CD4-positive, alpha-beta memory T cell (primary cell): ENCODE measurements around the gene SAMD9. TPM values are rescaled to one million over a fixed set of nuclear protein-coding genes. Genes with fewer than 3 reads are reported as not detected.
"Not testable (repeated sequence)": the region's sequence is repeated elsewhere in the genome, so short reads cannot be mapped to it uniquely, and the experiment has no call there.

ENCODE experiments used
- CTCF ChIA-PET: fragments of 350-600 bp; sonication (Branson Sonifier 250); formaldehyde crosslinking; loops from one replicate; lab custom pipeline; 2021; ENCODE audit warnings: inconsistent platforms; ENCODE audit not compliant: partially characterized antibody; lab: Charles Lee
- POLR2A ChIA-PET: fragments of 350-600 bp; sonication (Branson Sonifier 250); formaldehyde crosslinking; loops from one replicate; lab custom pipeline; 2021; ENCODE audit not compliant: partially characterized antibody; lab: Charles Lee
- DNase-seq, 5 donors: peaks; one replicate each; pipeline versions ENCODE4 v3.0.0 to v3.0.0-alpha.2; 2020 to 2022; ENCODE audit warnings: mixed read lengths in 1 of 5
- H3K27ac ChIP-seq: one replicate; pipeline ENCODE4 v1.7.0; 2013; ENCODE audit warnings: low read depth, low read length
- H3K27me3 ChIP-seq: 2 replicates; pipeline ENCODE4 v1.7.0; 2013; ENCODE audit warnings: mild to moderate bottlenecking, low read length, moderate library complexity; ENCODE audit not compliant: insufficient read depth
- H3K36me3 ChIP-seq: 2 replicates; pipeline ENCODE4 v1.7.0; 2013; ENCODE audit warnings: mild to moderate bottlenecking, low read length, moderate library complexity; ENCODE audit not compliant: insufficient read depth
- H3K4me1 ChIP-seq: 2 replicates; pipeline ENCODE4 v1.7.0; 2013; ENCODE audit warnings: mild to moderate bottlenecking, low read length, moderate library complexity; ENCODE audit not compliant: insufficient read depth
- H3K4me3 ChIP-seq, 2 donors: one replicate each; pipeline ENCODE4 v1.7.0; 2013; ENCODE audit warnings: low read length in 2 of 2, mild to moderate bottlenecking in 1 of 2
- H3K9me3 ChIP-seq, 2 donors: one replicate each; pipeline ENCODE4 v1.7.0; 2013; ENCODE audit warnings: low read length in 2 of 2, control low read depth in 1 of 2; ENCODE audit not compliant: control insufficient read depth in 1 of 2
- H3K27ac Mint-ChIP-seq, 7 donors: one replicate each; pipeline ENCODE4 v1.8.0; 2020 to 2021; ENCODE audit warnings: mixed read lengths in 7 of 7, mild to moderate bottlenecking in 6 of 7, inconsistent platforms in 3 of 7, moderate library complexity in 3 of 7
- H3K27me3 Mint-ChIP-seq, 2 donors: one replicate each; pipeline ENCODE4 v1.8.0; 2020 to 2021; ENCODE audit warnings: mixed read lengths in 2 of 2
- H3K36me3 Mint-ChIP-seq, 2 donors: one replicate each; pipeline ENCODE4 v1.8.0; 2020 to 2021; ENCODE audit warnings: mixed read lengths in 2 of 2, inconsistent platforms in 1 of 2, mild to moderate bottlenecking in 1 of 2
- H3K4me1 Mint-ChIP-seq, 4 donors: one replicate each; pipeline ENCODE4 v1.8.0; 2020 to 2021; ENCODE audit warnings: mixed read lengths in 4 of 4, mild to moderate bottlenecking in 1 of 4
- H3K4me3 Mint-ChIP-seq, 8 donors: one replicate each; pipeline ENCODE4 v1.8.0; 2020 to 2021; ENCODE audit warnings: mixed read lengths in 8 of 8, mild to moderate bottlenecking in 7 of 8, moderate library complexity in 6 of 8, inconsistent platforms in 3 of 8
- H3K9me3 Mint-ChIP-seq, 8 donors: one replicate each; pipeline ENCODE4 v1.8.0; 2020 to 2021; ENCODE audit warnings: mixed read lengths in 8 of 8, mild to moderate bottlenecking in 5 of 8, inconsistent platforms in 3 of 8, moderate library complexity in 1 of 8
- intact Hi-C: fragments of 100-400 bp; cut with micrococcal nuclease; formaldehyde crosslinking; loops from one replicate; pipeline ENCODE4 v1.15.1; 2023
- polyA plus RNA-seq, 2 donors: library from polyadenylated mRNA; unstranded; fragments of 300-500 nt; fragmentation: Illumina TruSeq; gene quantifications; one replicate each; pipeline ENCODE4 v1.2.3, GENCODE V29; 2021
- total RNA-seq, 2 experiments: library from RNA; stranded (reverse); gene quantifications; one replicate each; pipeline ENCODE4 v1.2.3, GENCODE V29; 2021

The SAMD9 gene
- total and polyA plus RNA-seq, 4 experiments from 2014 or later, result 13.3 to 56.6 (median 39.5) TPM

DNA sequence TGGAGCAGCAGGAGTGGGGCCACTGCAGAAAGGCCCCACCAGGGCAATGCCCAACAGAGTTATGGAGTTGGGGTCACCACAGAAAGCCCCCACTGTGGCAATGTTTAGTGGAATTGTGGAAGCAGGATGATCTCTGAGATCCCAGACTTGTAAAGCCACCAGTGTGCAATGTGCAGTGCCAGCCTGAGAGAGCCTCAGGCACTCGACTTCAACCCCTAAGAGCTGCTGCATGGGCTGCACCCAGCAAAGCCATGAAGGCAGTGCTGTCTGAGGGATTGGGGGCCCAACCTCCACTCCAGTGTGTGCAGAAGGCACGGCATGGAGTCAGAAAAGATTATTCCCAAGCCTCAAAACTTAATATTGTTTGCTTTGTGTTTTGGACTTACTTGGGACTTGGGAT, 20.4 kb downstream of the SAMD9 start:
- ChIA-PET POLR2A (no interaction called here), CTCF (no interaction called here)
- Histone ChIP-seq H3K27ac (no peak overlapping the region), H3K9me3 (peaks cover 10 to 45% of the 10 kb centered on the region in 2 donors), H3K36me3 (no peaks in the 10 kb centered on the region), H3K4me1 (no peaks in the 10 kb centered on the region), H3K27me3 (no peaks in the 10 kb centered on the region), H3K4me3 (no peak overlapping the region)
- no peak overlapping the region for H3K27ac Mint-ChIP-seq
- no peak overlapping the region for H3K4me3 Mint-ChIP-seq
- DNase-seq, result no peak
- no peaks in the 10 kb centered on the region for H3K4me1 Mint-ChIP-seq
- H3K9me3 Mint-ChIP-seq, result peaks cover 0 to 74% (median 59%) of the 10 kb centered on the region in 8 donors
- H3K36me3 Mint-ChIP-seq, result peaks cover 10 to 11% of the 10 kb centered on the region in 2 donors
- H3K27me3 Mint-ChIP-seq, result peaks cover 1 to 5% of the 10 kb centered on the region in 2 donors
- intact Hi-C loops, result no loop called here

DNA sequence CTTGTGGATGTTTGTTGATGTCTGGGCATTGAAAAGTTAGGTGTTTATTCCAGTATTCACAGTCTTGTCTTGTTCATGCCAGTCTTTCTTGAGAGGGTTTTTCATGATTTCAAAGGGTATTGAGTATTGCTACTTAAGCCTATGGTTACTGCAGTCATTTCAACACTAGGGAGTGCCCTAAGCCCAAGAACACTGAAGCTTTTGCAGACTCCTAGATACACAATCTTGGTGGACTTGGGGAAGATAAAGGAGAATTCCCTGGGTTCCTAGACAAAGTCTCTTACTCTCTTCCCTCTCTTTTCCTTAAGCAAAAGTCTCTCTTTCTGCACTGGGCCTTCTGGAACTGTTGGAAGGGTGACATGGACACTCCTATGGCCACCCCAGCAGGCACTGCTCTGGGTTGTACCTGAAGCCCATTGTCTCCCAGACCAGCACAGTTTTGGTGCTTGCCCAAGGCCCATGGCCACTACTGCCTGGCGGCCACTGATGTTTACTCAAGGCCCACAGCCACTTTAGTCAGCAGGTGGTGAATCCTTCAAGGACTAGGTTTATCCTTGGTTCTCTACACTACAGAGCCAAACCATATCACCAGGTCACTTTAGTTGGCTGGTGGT, 24.9 kb downstream of the SAMD9 start:
- peaks cover 0 to 8% of the 10 kb centered on the region in 2 donors for H3K9me3 ChIP-seq
- H3K4me3 ChIP-seq, result no peak overlapping the region
- no peak for DNase-seq
- H3K36me3 ChIP-seq, result no peaks in the 10 kb centered on the region
- Mint-ChIP-seq H3K36me3 (peaks cover 1 to 18% of the 10 kb centered on the region in 2 donors), H3K27me3 (peaks cover 8 to 12% of the 10 kb centered on the region in 2 donors), H3K27ac (no peak overlapping the region), H3K9me3 (peaks cover 4 to 67% (median 49%) of the 10 kb centered on the region in 8 donors), H3K4me1 (no peaks in the 10 kb centered on the region), H3K4me3 (no peak overlapping the region)
- no peak overlapping the region for H3K27ac ChIP-seq
- intact Hi-C loops, result no loop called here
- POLR2A ChIA-PET, result no interaction called here
- H3K4me1 ChIP-seq, result no peaks in the 10 kb centered on the region
- H3K27me3 ChIP-seq, result peaks cover 3% of the 10 kb centered on the region
- CTCF ChIA-PET, result no interaction called here

DNA sequence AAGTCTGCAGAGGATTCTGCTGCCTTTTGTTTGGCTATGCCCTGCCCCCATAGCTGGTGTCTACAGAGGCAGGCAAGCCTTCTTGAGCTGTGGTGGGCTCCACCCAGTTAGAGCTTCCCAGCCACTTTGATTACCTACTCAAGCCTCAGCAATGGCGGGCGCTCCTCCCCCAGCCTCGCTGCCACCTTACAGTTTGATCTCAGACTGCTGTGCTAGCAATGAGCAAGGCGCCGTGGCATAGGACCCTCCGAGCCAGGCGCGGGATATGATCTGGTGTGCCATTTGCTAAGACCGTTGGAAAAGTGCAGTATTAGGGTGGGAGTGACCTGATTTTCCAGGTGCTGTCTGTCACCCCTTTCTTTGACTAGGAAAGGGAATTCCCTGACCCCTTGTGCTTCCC, 44.4 kb downstream of the SAMD9 start:
- H3K9me3 ChIP-seq, H3K27me3 ChIP-seq, H3K4me1 ChIP-seq, POLR2A ChIA-PET, H3K36me3 ChIP-seq, intact Hi-C loops, H3K27ac Mint-ChIP-seq, DNase-seq, H3K4me3 Mint-ChIP-seq, H3K27ac ChIP-seq, H3K4me1 Mint-ChIP-seq, H3K4me3 ChIP-seq, H3K36me3 Mint-ChIP-seq, CTCF ChIA-PET: not testable (repeated sequence)
- Mint-ChIP-seq H3K9me3 (peaks cover 0 to 25% (median 17%) of the 10 kb centered on the region in 8 donors), H3K27me3 (peaks cover 12 to 15% of the 10 kb centered on the region in 2 donors)

DNA sequence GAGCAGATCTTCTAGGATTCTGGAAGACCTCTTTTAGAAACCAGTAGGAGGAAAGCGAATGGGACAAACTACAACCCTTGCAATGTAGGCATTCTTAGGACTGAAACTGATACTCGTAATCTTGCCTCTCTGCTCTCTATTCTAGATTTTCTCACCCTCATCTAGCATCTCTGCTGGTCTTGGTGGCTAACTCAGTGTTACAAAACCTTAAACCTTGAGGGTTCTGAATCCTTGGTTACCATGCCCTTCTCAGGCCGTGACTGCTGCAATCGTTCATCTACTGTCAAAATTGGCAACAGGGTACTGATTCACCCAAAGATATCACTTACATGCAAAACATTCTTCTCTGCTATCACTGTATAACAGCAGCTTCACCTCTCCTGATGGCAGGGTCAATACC, 55.2 kb downstream of the SAMD9 start:
- Histone ChIP-seq H3K4me1 (no peaks in the 10 kb centered on the region), H3K36me3 (no peaks in the 10 kb centered on the region), H3K4me3 (no peak overlapping the region), H3K9me3 (no peaks in the 10 kb centered on the region), H3K27ac (no peak overlapping the region), H3K27me3 (no peaks in the 10 kb centered on the region)
- Mint-ChIP-seq H3K9me3 (peaks cover 0 to 8% (median 4%) of the 10 kb centered on the region in 8 donors), H3K4me1 (no peaks in the 10 kb centered on the region), H3K36me3 (no peaks in the 10 kb centered on the region), H3K27me3 (peaks cover 3 to 4% of the 10 kb centered on the region in 2 donors), H3K4me3 (no peak overlapping the region), H3K27ac (no peak overlapping the region)
- DNase-seq, result no peak
- ChIA-PET CTCF (no interaction called here), POLR2A (no interaction called here)
- intact Hi-C loops, result no loop called here

DNA sequence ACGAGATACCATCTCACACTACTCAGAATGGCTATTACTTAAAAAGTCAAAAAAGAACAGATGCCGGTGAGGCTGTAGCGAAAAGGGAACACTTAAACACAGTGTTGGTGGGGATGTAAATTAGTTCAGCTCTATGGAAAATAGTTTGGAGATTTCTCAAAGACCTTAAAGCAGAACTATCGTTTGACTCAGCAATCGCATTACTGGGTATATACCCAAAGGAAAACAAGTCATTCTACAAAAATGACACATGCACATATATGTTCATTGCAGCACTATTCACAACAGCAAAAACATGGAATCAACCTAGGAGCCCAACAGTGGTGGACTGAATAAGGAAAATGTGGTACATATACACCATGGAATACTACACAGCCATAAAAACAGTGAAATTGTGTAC, 56.9 kb downstream of the SAMD9 start:
- ChIA-PET CTCF (interaction anchor here (0.8 to 1.8 kb wide), 5 partner anchors 24 to 441 kb away, joined by 3 to 5 read pairs (median 4); no protein-coding TSS in a partner anchor), POLR2A (no interaction called here)
- no peak overlapping the region for H3K4me3 ChIP-seq
- Mint-ChIP-seq H3K4me1 (no peaks in the 10 kb centered on the region), H3K27me3 (peaks cover 0 to 4% of the 10 kb centered on the region in 2 donors), H3K4me3 (no peak overlapping the region), H3K36me3 (no peaks in the 10 kb centered on the region), H3K9me3 (peaks cover 0 to 1% (median 0%) of the 10 kb centered on the region in 8 donors), H3K27ac (no peak overlapping the region)
- DNase-seq, result no peak
- H3K4me1 ChIP-seq, result no peaks in the 10 kb centered on the region
- H3K9me3 ChIP-seq, result no peaks in the 10 kb centered on the region
- no peak overlapping the region for H3K27ac ChIP-seq
- intact Hi-C loops, result no loop called here
- H3K36me3 ChIP-seq, result no peaks in the 10 kb centered on the region
- H3K27me3 ChIP-seq, result no peaks in the 10 kb centered on the region

DNA sequence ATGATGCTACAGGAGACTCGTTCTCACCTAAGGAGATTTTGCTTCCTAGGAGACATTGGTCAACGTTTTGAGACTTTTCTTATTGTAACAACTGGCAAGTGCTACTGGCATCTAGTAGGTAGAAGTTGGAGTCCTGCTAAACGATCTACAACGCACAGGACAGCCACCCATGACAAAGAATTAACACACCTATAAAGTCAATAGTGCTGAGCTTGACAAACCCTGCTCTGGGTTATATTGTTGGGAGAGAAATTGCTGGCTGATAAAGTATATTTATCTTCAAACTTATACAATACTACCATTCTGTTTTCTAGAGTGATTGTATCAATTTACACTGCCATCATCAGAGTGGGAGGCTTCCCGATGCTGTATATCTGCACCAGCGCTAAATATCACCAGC, 57.8 kb downstream of the SAMD9 start:
- H3K27me3 ChIP-seq, result no peaks in the 10 kb centered on the region
- no peak overlapping the region for H3K4me3 Mint-ChIP-seq
- no peak overlapping the region for H3K4me3 ChIP-seq
- H3K27ac ChIP-seq, result no peak overlapping the region
- no peaks in the 10 kb centered on the region for H3K9me3 ChIP-seq
- peaks cover 0 to 4% of the 10 kb centered on the region in 2 donors for H3K27me3 Mint-ChIP-seq
- no peaks in the 10 kb centered on the region for H3K4me1 Mint-ChIP-seq
- no peaks in the 10 kb centered on the region for H3K9me3 Mint-ChIP-seq
- H3K36me3 Mint-ChIP-seq, result no peaks in the 10 kb centered on the region
- no peaks in the 10 kb centered on the region for H3K36me3 ChIP-seq
- POLR2A ChIA-PET, result no interaction called here
- CTCF ChIA-PET, result interaction anchor here (1.0 to 1.8 kb wide), 3 partner anchors 24 to 440 kb away, joined by 3 to 5 read pairs (median 4); no protein-coding TSS in a partner anchor
- no peaks in the 10 kb centered on the region for H3K4me1 ChIP-seq
- no peak for DNase-seq
- intact Hi-C loops, result no loop called here
- H3K27ac Mint-ChIP-seq, result no peak overlapping the region

DNA sequence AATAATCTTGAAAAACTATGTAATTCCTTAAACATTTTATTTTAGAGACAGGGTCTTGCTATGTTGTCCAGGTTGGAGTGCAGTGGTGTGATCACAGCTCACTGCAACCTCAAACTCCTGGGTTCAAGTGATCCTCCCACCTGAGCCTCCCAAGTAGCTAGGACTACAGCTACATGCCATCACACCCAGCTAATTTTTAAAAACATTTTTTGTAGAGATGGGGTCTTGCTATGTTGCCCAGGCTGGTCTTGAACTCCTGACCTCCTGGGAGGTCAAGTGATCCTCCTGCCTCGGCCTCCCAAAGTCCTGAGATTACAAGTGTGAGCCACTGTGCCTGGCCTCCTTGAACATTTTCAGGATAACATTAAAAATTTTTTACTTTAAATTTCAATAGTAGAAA, 61.2 kb downstream of the SAMD9 start:
- H3K4me3 ChIP-seq, intact Hi-C loops, H3K36me3 ChIP-seq, H3K27me3 Mint-ChIP-seq, H3K27me3 ChIP-seq, H3K4me1 ChIP-seq, H3K36me3 Mint-ChIP-seq, H3K4me1 Mint-ChIP-seq, H3K9me3 ChIP-seq, H3K4me3 Mint-ChIP-seq, DNase-seq, POLR2A ChIA-PET, H3K9me3 Mint-ChIP-seq, H3K27ac Mint-ChIP-seq, H3K27ac ChIP-seq: not testable (repeated sequence)
- CTCF ChIA-PET, result interaction anchor here (0.7 to 1.9 kb wide), 6 partner anchors 13 to 628 kb away, joined by 3 to 12 read pairs (median 4); partner anchors contain the start of genes PEX1 and RBM48
